ENCODE data around the gene CPSF4L. TPM values are rescaled to one million over a fixed set of nuclear protein-coding genes. Genes with fewer than 3 reads are reported as not detected.
"Not testable (repeated sequence)": the region's sequence is repeated elsewhere in the genome, so short reads cannot be mapped to it uniquely, and the experiment has no call there.

The CPSF4L gene
- total RNA-seq, 2 donors from 2014 or later = not detected

DNA sequence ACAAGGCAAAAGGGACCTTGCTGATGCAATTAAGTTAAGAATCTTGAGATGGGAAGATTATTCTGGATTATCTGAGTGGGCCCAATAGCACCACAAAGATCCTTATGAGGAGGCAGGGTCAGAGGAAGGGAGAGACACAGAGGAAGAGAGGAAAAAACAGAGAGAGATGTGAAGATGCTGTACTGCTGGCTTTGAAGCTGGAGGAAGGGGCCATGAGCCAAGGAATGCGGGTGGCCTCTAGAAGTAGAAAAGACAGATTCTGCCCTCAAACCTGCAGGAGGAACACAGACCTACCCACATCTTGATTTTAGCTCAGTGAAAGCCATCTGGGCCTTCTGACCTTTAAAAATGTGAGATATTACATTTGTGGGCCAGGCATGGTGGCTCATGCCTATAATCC is 8.1 kb upstream of the CPSF4L start:
- no peak overlapping the region for H3K27ac Mint-ChIP-seq
- no peak for ATAC-seq (replicated peaks in 1 of 2)
- no peak for DNase-seq
- no peak overlapping the region for H3K4me3 Mint-ChIP-seq
- no peaks in the 10 kb centered on the region for H3K9me3 Mint-ChIP-seq
- no peaks in the 10 kb centered on the region for H3K4me1 Mint-ChIP-seq (ENCODE audit: low read depth)
- no peaks in the 10 kb centered on the region for H3K36me3 Mint-ChIP-seq (ENCODE audit: insufficient read depth in 2 of 2)
- H3K27me3 Mint-ChIP-seq (ENCODE audit: low read depth) = no peaks in the 10 kb centered on the region

DNA sequence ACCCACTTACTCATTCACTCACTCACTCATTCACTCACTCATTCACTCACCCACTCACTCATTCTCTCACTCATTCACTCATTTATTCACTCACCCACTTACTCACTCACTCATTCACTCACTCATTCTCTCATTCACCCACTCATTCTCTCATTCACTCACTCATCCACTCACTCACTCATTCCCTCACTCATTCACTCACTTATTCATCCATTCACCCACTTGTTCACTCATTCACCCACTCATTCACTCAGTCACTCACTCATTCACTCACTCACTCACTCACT is 7.6 kb upstream of the CPSF4L start:
- DNase-seq (no peak), ATAC-seq (replicated peaks in 1 of 2) (no peak)
- H3K4me3 Mint-ChIP-seq = no peak overlapping the region
- H3K9me3 Mint-ChIP-seq = no peaks in the 10 kb centered on the region
- no peak overlapping the region for H3K27ac Mint-ChIP-seq
- H3K27me3 Mint-ChIP-seq (ENCODE audit: low read depth) = no peaks in the 10 kb centered on the region
- H3K4me1 Mint-ChIP-seq (ENCODE audit: low read depth) = no peaks in the 10 kb centered on the region
- no peaks in the 10 kb centered on the region for H3K36me3 Mint-ChIP-seq (ENCODE audit: insufficient read depth in 2 of 2)

DNA sequence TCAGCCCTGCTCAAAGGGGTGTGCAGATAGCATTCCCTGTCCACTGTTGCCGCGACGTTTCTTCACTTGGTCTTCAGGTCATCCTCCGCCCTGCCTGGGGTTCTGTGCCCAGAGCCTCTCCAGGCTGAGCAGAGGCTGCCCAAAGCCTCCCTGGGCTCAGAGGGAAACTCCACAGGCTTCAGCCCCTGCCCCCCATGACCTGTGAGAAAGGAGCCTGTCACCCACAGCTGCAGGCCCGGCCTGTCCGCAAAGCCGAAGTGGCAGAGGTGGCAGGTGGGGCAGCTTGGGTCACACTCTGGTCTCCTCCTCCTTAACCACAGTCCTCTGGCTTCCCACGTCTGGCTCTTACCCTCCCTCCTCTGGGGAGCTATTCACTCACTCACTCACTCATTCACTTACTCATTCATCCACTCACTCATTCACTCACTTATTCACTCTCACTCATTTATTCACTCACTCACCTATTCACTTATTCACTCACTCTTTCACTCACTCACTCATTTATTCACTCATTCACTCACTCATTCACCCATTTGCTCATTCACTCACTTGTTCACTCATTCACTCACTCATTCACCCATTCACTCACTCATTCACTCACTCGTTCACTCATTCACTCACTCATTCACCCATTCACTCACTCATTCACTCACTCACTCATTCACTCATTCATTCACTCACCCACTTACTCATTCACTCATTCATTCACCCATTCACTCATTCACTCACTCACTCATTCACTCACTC is 7.1 kb upstream of the CPSF4L start:
- H3K27ac Mint-ChIP-seq = no peak overlapping the region
- H3K27me3 Mint-ChIP-seq (ENCODE audit: low read depth) = no peaks in the 10 kb centered on the region
- H3K4me1 Mint-ChIP-seq (ENCODE audit: low read depth) = no peaks in the 10 kb centered on the region
- ATAC-seq (replicated peaks in 1 of 2) (no peak), DNase-seq (no peak)
- no peak overlapping the region for H3K4me3 Mint-ChIP-seq
- H3K36me3 Mint-ChIP-seq (ENCODE audit: insufficient read depth in 2 of 2) = no peaks in the 10 kb centered on the region
- no peaks in the 10 kb centered on the region for H3K9me3 Mint-ChIP-seq

DNA sequence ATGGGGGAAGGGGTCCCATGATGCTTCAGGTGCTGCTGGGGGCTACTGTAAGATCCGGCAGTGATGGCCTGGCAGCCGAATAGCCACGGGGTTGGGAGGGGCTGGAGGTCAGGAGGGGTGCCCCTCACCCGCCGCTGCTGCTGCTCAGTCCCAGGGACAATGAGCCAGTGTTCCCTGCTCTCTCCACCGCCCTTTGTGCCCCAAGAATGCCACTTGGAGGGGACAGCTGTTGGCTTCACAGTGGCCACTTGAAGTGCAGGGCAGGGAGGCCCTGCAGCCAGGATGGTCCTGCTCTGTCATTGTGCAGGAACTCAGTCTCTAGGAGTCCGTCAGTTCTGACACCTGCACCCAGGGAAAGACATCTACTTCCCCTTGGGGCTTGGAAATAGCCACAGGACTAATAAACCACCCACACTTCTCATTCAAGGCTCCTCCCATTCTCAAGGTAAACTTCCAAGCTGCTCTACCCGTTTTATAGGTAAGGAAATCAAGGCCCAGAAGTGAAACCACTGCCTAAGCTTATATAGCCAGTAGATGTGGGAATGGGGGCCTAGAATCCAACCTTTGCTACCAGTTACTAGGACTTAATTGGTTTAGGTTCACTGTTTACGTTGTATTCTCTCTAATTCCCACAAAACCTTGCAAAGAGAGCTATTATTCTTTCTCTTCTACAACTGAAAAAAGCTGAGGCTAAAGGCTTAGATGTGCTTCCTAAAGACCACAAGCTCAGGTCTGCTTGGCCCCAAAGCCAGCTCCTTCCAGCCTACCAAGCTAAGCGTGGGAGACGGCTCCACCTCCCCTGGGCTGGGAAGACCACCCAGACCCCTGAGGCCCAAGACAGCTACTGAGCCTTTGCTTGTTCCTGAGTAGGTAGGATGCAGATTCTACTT is 6.2 kb upstream of the CPSF4L start:
- no peaks in the 10 kb centered on the region for H3K36me3 Mint-ChIP-seq (ENCODE audit: insufficient read depth in 2 of 2)
- no peak overlapping the region for H3K27ac Mint-ChIP-seq
- DNase-seq (no peak), ATAC-seq (replicated peaks in 1 of 2) (no peak)
- H3K27me3 Mint-ChIP-seq (ENCODE audit: low read depth) = no peaks in the 10 kb centered on the region
- H3K4me1 Mint-ChIP-seq (ENCODE audit: low read depth) = no peaks in the 10 kb centered on the region
- no peaks in the 10 kb centered on the region for H3K9me3 Mint-ChIP-seq
- H3K4me3 Mint-ChIP-seq = no peak overlapping the region

DNA sequence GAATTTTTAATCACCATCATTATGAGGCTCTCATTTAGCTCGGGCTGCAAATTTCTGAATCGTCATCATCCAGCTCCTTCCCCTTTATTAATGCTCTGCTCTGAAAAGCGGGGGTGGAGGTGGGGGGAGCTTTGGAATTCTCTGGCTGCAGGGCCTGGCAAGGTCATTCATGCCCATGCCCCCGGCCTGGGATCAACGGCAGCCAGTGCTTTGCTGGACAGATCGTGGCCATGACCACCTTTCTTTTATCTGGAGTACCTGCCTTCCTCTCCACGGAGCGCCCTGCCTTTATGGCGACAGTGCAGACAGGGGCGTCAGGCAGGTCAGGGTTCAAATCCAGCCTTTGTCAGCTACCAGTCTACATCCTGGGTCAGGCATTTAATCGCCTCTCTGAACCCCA is 5.1 kb upstream of the CPSF4L start:
- ATAC-seq (replicated peaks in 1 of 2) (no peak), DNase-seq (no peak)
- H3K9me3 Mint-ChIP-seq = no peaks in the 10 kb centered on the region
- no peak overlapping the region for H3K27ac Mint-ChIP-seq
- H3K4me3 Mint-ChIP-seq = no peak overlapping the region
- H3K4me1 Mint-ChIP-seq (ENCODE audit: low read depth) = no peaks in the 10 kb centered on the region
- no peaks in the 10 kb centered on the region for H3K36me3 Mint-ChIP-seq (ENCODE audit: insufficient read depth in 2 of 2)
- no peaks in the 10 kb centered on the region for H3K27me3 Mint-ChIP-seq (ENCODE audit: low read depth)

DNA sequence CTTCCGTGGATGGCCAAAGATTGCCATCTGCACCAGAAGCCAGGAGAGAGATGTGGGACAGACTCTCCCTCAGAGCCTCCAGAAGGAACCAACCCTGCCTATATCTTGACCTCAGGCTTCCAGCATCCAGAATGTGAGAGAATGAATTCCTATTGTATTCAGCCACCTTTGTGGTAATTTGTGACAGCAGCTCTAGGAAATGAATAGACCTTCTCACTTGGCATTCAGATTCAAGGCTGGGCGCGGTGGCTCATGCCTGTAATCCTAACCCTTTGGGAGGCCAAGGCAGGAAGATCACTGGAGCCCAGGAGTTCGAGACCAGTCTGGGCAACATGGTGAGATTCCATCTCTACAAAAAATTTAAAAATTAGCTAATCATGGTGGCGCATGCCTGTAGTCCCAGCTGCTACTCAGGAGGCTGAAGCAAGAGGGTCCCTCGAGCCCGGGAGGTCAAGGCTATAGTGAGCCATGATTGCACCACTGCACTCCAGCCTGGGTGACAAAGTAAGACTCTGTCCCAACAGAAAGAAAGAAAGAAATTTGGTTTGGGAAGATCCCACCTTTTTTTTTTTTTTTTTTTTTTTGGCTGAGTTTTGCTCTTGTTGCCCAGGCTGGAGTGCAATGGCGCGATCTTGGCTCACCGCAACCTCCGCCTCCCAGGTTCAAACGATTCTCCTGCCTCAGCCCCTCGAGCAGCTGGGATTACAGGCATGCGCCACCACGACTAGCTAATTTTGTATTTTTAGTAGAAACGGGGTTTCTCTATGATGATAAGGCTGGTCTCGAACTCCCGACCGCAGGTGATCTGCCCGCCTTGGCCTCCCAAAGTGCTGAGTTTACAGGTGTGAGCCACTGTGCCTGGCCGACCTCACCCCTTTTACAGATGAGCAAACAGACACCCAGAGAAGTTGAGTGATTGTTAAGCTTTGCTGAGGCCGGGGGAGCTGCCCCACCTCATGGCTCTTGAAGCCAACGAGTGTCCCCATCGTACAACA is 4.3 kb upstream of the CPSF4L start:
- Mint-ChIP-seq H3K9me3 (no peaks in the 10 kb centered on the region), H3K4me3 (no peak overlapping the region), H3K36me3 (ENCODE audit: insufficient read depth in 2 of 2) (no peaks in the 10 kb centered on the region), H3K27me3 (ENCODE audit: low read depth) (no peaks in the 10 kb centered on the region), H3K27ac (no peak overlapping the region), H3K4me1 (ENCODE audit: low read depth) (no peaks in the 10 kb centered on the region)
- ATAC-seq (replicated peaks in 1 of 2) (no peak), DNase-seq (no peak)

DNA sequence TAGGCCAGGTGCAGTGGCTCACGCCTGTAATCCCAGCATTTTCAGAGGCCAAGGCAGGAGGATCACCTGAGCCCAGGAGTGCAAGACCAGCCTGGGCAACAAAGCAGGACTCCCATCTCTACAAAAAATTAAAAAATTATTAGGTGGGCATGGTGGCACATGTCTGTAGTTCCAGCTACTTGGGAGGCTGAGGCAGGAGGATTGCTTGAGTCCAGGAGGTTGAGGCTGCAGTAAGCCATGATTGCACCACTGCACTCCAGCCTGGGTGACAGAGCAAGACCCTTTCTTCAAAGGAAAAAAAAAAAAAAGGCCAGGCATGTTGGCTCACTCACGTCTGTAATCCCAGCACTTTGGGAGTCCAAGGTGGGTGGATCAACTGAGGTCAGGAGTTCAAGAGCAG is 2.8 kb upstream of the CPSF4L start:
- not testable (repeated sequence) for H3K27ac Mint-ChIP-seq; H3K27me3 Mint-ChIP-seq (ENCODE audit: low read depth); DNase-seq; H3K9me3 Mint-ChIP-seq; H3K4me3 Mint-ChIP-seq; H3K36me3 Mint-ChIP-seq (ENCODE audit: insufficient read depth in 2 of 2); ATAC-seq (replicated peaks in 1 of 2); H3K4me1 Mint-ChIP-seq (ENCODE audit: low read depth)

DNA sequence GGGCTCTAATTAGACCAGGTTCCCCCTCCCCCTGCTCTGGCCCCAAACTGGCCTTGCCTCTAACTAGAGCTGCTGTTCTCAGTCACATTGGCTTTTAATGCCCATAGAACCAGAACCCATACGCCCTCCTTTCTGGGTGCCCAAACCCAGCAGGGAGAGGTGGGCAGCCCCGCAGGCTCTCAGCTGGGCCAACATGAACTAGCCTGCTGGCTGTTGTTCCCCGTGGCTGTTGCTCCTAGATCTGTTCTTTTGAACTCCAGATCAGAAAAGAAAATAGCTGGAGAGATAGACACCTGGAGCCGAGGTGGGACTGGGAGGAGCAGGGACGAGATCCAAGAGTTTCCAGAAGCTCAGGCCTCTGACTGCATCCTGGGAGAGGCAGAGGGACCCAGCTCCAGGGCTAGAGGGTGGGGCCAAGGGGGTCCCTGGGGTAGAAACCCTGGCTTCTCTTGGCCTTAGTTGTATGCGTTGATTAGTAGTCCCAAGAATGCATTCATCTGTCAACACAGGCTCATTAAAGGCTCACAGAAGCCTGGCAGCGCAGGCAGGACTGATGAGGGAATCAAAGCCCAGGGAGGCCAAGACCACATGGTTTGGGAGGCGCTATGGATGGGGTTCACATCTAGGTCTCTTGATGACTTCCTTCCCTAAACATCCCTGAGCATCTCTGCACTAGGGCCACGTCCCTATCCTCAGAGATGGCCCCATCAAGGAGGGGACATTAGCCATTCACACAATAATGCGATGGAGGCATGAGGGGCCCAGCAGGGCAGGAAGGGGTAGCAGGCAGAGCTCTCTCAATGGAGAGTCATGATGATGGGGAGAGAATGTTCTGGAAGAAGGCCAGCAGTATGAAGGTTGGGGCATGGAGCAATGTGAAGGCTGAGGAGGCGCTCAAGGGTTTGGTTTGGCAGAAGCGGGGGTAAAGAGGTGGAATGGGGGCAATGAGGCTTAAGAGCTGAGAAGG is 1.3 kb upstream of the CPSF4L start:
- H3K36me3 Mint-ChIP-seq (ENCODE audit: insufficient read depth in 2 of 2) = no peaks in the 10 kb centered on the region
- H3K4me1 Mint-ChIP-seq (ENCODE audit: low read depth) = no peaks in the 10 kb centered on the region
- H3K27me3 Mint-ChIP-seq (ENCODE audit: low read depth) = no peaks in the 10 kb centered on the region
- DNase-seq = no peak
- ATAC-seq (replicated peaks in 1 of 2) = no peak
- H3K9me3 Mint-ChIP-seq = no peaks in the 10 kb centered on the region
- no peak overlapping the region for H3K4me3 Mint-ChIP-seq
- no peak overlapping the region for H3K27ac Mint-ChIP-seq

DNA sequence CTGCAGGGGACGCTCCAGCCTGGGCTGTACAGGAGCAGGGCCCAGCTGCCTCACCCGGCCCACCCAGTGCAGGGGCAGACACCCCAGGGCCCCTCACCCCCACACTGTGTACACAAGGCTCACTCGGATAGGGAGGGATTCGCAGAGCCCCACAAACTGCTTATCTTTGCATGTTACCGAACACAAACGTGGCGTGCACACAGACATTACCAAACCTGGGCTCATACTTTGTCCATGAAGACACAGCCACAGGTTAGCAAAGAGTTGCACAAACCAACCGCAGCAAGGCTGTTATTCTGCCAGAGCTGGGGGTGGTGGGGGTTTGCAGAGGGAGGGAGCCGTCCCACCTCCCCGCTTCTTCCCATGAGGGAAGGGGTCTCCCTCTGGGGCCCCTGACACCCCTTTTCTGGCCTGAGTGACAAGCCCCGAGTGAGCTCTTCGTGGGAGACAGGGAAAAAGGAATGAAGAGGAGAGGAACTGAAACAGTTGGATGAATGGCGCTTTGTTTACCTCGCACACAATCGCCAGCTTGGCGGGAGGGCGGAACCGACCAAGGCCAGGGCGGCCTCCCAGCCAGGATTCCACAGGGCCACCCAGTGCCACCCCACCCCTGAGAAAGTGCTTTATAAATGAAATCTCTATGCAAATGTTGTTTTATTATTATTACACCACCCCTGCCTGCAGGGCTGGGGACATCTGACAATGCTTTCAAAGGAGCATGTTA is 434 bp upstream of the CPSF4L start:
- Mint-ChIP-seq H3K36me3 (ENCODE audit: insufficient read depth in 2 of 2) (no peaks in the 10 kb centered on the region), H3K27ac (no peak overlapping the region), H3K4me3 (no peak overlapping the region), H3K4me1 (ENCODE audit: low read depth) (no peaks in the 10 kb centered on the region), H3K27me3 (ENCODE audit: low read depth) (no peaks in the 10 kb centered on the region), H3K9me3 (no peaks in the 10 kb centered on the region)
- no peak for DNase-seq
- no peak for ATAC-seq (replicated peaks in 1 of 2)

DNA sequence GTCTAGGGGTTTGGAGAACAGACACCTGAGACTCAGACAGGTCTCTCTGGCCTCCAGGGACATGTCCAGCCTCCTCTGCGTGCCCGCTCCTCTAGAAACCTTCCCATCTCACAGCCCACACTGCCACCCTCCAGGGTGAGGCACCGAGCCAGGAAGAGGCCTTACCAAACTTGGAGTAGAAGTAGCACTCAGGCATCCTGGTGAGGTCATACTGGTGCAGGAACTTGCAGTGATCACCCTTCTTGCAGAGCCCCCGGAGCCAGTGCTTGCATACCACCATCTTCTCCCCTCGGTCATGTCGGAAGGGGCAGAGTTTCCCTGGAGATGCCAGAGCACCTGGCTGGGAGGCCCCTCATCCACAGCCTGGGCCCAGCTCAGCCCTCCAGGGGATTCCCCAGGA is 4.2 kb downstream of the CPSF4L start:
- Mint-ChIP-seq H3K4me1 (ENCODE audit: low read depth) (no peaks in the 10 kb centered on the region), H3K9me3 (no peaks in the 10 kb centered on the region), H3K4me3 (no peak overlapping the region), H3K27ac (no peak overlapping the region), H3K36me3 (ENCODE audit: insufficient read depth in 2 of 2) (no peaks in the 10 kb centered on the region), H3K27me3 (ENCODE audit: low read depth) (no peaks in the 10 kb centered on the region)
- ATAC-seq (replicated peaks in 1 of 2) (no peak), DNase-seq (no peak)

DNA sequence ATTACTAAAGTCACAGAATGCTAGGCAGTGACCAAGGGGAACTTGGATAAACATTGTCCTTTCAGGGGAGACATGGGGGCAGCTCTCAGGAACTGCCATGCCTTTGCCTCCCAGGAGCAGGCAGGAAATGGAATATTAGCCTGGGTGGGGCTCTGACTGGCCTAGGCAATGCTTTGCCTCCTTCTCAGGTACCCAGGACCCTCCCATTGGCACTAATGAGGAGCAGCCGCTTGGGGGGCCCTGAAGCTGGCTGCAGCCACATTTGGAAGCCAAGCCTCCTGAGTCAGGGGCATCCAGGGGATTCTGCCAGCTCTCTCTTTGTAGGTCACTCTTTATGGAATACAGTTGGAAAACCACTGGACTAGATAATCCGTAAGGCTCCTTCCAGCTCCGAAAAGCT is 5.5 kb downstream of the CPSF4L start:
- no peaks in the 10 kb centered on the region for H3K36me3 Mint-ChIP-seq (ENCODE audit: insufficient read depth in 2 of 2)
- DNase-seq (no peak), ATAC-seq (replicated peaks in 1 of 2) (no peak)
- H3K27me3 Mint-ChIP-seq (ENCODE audit: low read depth) = no peaks in the 10 kb centered on the region
- no peaks in the 10 kb centered on the region for H3K9me3 Mint-ChIP-seq
- H3K4me3 Mint-ChIP-seq = no peak overlapping the region
- H3K27ac Mint-ChIP-seq = no peak overlapping the region
- H3K4me1 Mint-ChIP-seq (ENCODE audit: low read depth) = no peaks in the 10 kb centered on the region

All from activated T-cell treated with anti-CD3 and anti-CD28 coated beads, Interleukin-2, amount 50 U/mL, for 72 hours (primary cell).